H1 (cell line): ENCODE results near the gene STEAP1B. TPM values are rescaled to one million over a fixed set of nuclear protein-coding genes. Genes with fewer than 3 reads are reported as not detected.

Experiments used
- CTCF ChIA-PET: fragments of 300-600 bp; sonication (Branson Sonifier 250); formaldehyde crosslinking; loops from one replicate; lab custom pipeline; 2021; ENCODE audit not compliant: partially characterized antibody; lab: Charles Lee
- POLR2A ChIA-PET: fragments of 300-600 bp; sonication (Branson Sonifier 250); formaldehyde crosslinking; loops from one replicate; lab custom pipeline; 2021; ENCODE audit warnings: inconsistent platforms; ENCODE audit not compliant: partially characterized antibody; lab: Charles Lee
- DNase-seq, 2 experiments: peaks; one replicate each; pipeline versions ENCODE4 v3.0.0 to v3.0.0-alpha.2; 2010 to 2022; ENCODE audit warnings: low spot score in 2 of 2, low read depth in 1 of 2, mixed read lengths in 1 of 2
- FAIRE-seq: peaks from 2 replicates; lab custom pipeline; 2011; peaks lifted over from hg19 to GRCh38; lab: Jason Lieb, UNC
- H2AFZ ChIP-seq: 2 replicates; pipeline ENCODE4 v1.8.1; 2012; ENCODE audit warnings: low read length, inconsistent platforms
- H2AK5ac ChIP-seq: 2 replicates; pipeline ENCODE4 v1.6.1; 2013; ENCODE audit warnings: low read depth, low read length
- H2BK120ac ChIP-seq: replicated peaks from 2 replicates; pipeline ENCODE3; 2013; ENCODE audit warnings: low read depth, low read length, inconsistent platforms
- H2BK12ac ChIP-seq: 2 replicates; pipeline ENCODE4 v1.6.1; 2013; ENCODE audit warnings: low read depth, low read length
- H2BK15ac ChIP-seq: 2 replicates; pipeline ENCODE4 v1.6.1; 2013; ENCODE audit warnings: low read length
- H2BK20ac ChIP-seq: 2 replicates; pipeline ENCODE4 v1.6.1; 2013; ENCODE audit warnings: low read length
- H2BK5ac ChIP-seq: 2 replicates; pipeline ENCODE4 v1.6.1; 2013; ENCODE audit warnings: low read depth, low read length
- H3K14ac ChIP-seq: 2 replicates; pipeline ENCODE4 v1.6.1; 2013; ENCODE audit warnings: inconsistent platforms; ENCODE audit not compliant: insufficient read length
- H3K18ac ChIP-seq: 2 replicates; pipeline ENCODE4 v1.6.1; 2013; ENCODE audit warnings: low read length; ENCODE audit errors: extremely low read depth
- H3K23ac ChIP-seq: 2 replicates; pipeline ENCODE4 v1.6.1; 2013; ENCODE audit warnings: inconsistent platforms; ENCODE audit not compliant: insufficient read length
- H3K23me2 ChIP-seq: 2 replicates; pipeline ENCODE4 v1.6.1; 2013; ENCODE audit warnings: low read depth, low read length
- H3K27ac ChIP-seq: 2 replicates; pipeline ENCODE4 v1.6.1; 2011; ENCODE audit warnings: low read depth, low read length, inconsistent platforms
- H3K27me3 ChIP-seq, 4 experiments: replicated peaks in 1 of 4; 1 replicate in 1 of 4; 2 replicates in 3 of 4; pipeline versions ENCODE4 v1.6.1 to v1.8.1; 2011 to 2013; ENCODE audit warnings: low read length in 3 of 4, mild to moderate bottlenecking in 3 of 4, inconsistent platforms in 2 of 4, mixed read lengths in 2 of 4, moderate library complexity in 1 of 4; ENCODE audit not compliant: control insufficient read depth in 3 of 4, insufficient read depth in 3 of 4; ENCODE audit errors: extremely low read depth in 1 of 4
- H3K36me3 ChIP-seq, 4 experiments: 2 replicates each; pipeline versions ENCODE4 v1.6.1 to v1.8.1; 2011 to 2013; ENCODE audit warnings: mild to moderate bottlenecking in 4 of 4, low read length in 3 of 4, moderate library complexity in 2 of 4, control low read depth in 1 of 4, inconsistent platforms in 1 of 4; ENCODE audit not compliant: insufficient read depth in 4 of 4, control insufficient read depth in 2 of 4
- H3K4ac ChIP-seq: replicated peaks from 2 replicates; pipeline ENCODE3; 2013; ENCODE audit warnings: low read length, low read depth, mixed read lengths, inconsistent platforms; ENCODE audit not compliant: insufficient read length
- H3K4me1 ChIP-seq, 4 experiments: replicated peaks in 1 of 4; 1 replicate in 1 of 4; 2 replicates in 3 of 4; pipeline versions ENCODE4 v1.6.1 to v1.8.1; 2011 to 2013; ENCODE audit warnings: low read length in 3 of 4, inconsistent platforms in 2 of 4, mixed read lengths in 1 of 4; ENCODE audit not compliant: insufficient read depth in 4 of 4, control insufficient read depth in 3 of 4
- H3K4me2 ChIP-seq, 2 experiments: 2 replicates each; pipeline versions ENCODE4 v1.6.1 to v1.8.1; 2011 to 2013; ENCODE audit warnings: low read depth in 2 of 2, low read length in 2 of 2, control low read depth in 1 of 2, inconsistent platforms in 1 of 2, mild to moderate bottlenecking in 1 of 2; ENCODE audit not compliant: insufficient read depth in 1 of 2
- H3K4me3 ChIP-seq, 4 experiments: fragments of 200-600, 300-600 bp in 1 of 4; sonication (generic), shearing (Covaris generic), sonication (Bioruptor Twin) in 1 of 4; 2 replicates each; pipeline versions ENCODE4 v1.5.1 to v1.8.1; 2011 to 2016; ENCODE audit warnings: low read length in 4 of 4, low read depth in 3 of 4, control low read depth in 2 of 4, inconsistent platforms in 2 of 4, mild to moderate bottlenecking in 2 of 4, mixed read lengths in 1 of 4, moderate library complexity in 1 of 4; ENCODE audit not compliant: insufficient read depth in 2 of 4; ENCODE audit errors: extremely low read depth in 1 of 4
- H3K56ac ChIP-seq: replicated peaks from 2 replicates; pipeline ENCODE3; 2013; ENCODE audit warnings: low read depth, mild to moderate bottlenecking, mixed read lengths, low read length, inconsistent platforms; ENCODE audit not compliant: insufficient read length
- H3K79me1 ChIP-seq: 2 replicates; pipeline ENCODE4 v1.6.1; 2013; ENCODE audit warnings: low read depth, low read length, control low read depth
- H3K79me2 ChIP-seq, 2 experiments: 2 replicates each; pipeline versions ENCODE4 v1.6.1 to v1.8.1; 2012 to 2013; ENCODE audit warnings: low read length in 2 of 2, mild to moderate bottlenecking in 2 of 2, inconsistent platforms in 1 of 2; ENCODE audit not compliant: insufficient read depth in 2 of 2, control insufficient read depth in 1 of 2
- H3K9ac ChIP-seq, 4 experiments: replicated peaks in 1 of 4; 1 replicate in 1 of 4; 2 replicates in 3 of 4; pipeline versions ENCODE4 v1.6.1 to v1.8.1; 2011 to 2013; ENCODE audit warnings: low read depth in 3 of 4, low read length in 3 of 4, control low read depth in 2 of 4, mild to moderate bottlenecking in 2 of 4, moderate library complexity in 2 of 4, inconsistent platforms in 1 of 4; ENCODE audit errors: extremely low read depth in 1 of 4
- H3K9me3 ChIP-seq, 2 experiments: 2 replicates each; pipeline versions ENCODE4 v1.6.1 to v1.8.1; 2012 to 2013; ENCODE audit warnings: mild to moderate bottlenecking in 2 of 2, moderate library complexity in 2 of 2, control low read depth in 1 of 2, inconsistent platforms in 1 of 2, low read depth in 1 of 2, low read length in 1 of 2, mixed read lengths in 1 of 2; ENCODE audit not compliant: insufficient read depth in 2 of 2
- H4K20me1 ChIP-seq, 2 experiments: replicated peaks in 1 of 2; 2 replicates each; pipeline versions ENCODE3 to v1.8.1; 2011 to 2013; ENCODE audit warnings: inconsistent platforms in 2 of 2, low read length in 2 of 2, mild to moderate bottlenecking in 1 of 2; ENCODE audit not compliant: insufficient read depth in 2 of 2, control insufficient read depth in 1 of 2
- H4K5ac ChIP-seq: 2 replicates; pipeline ENCODE4 v1.6.1; 2013; ENCODE audit warnings: low read length, low read depth, mixed read lengths, inconsistent platforms; ENCODE audit not compliant: insufficient read length
- H4K8ac ChIP-seq: 2 replicates; pipeline ENCODE4 v1.8.0; 2013; ENCODE audit warnings: mild to moderate bottlenecking, moderate library complexity, low read length, inconsistent platforms; ENCODE audit not compliant: insufficient read depth; ENCODE audit errors: extremely low read depth
- H4K91ac ChIP-seq: replicated peaks from 2 replicates; pipeline ENCODE3; 2013; ENCODE audit warnings: low read length, mixed read lengths, inconsistent platforms; ENCODE audit not compliant: insufficient read length
- EZH2 ChIP-seq: fragments of 200-600 bp; sonication (generic); IDR thresholded peaks from 2 replicates; pipeline ENCODE4 v1.7.1; 2012; ENCODE audit warnings: low read depth, mild to moderate bottlenecking, moderate library complexity, low read length, inconsistent platforms; ENCODE audit not compliant: severe bottlenecking
- FOSL1 ChIP-seq: IDR thresholded peaks from 2 replicates; pipeline ENCODE4 v1.6.1; 2011; ENCODE audit warnings: mild to moderate bottlenecking, low read depth, low read length, moderate library complexity; ENCODE audit not compliant: insufficient read depth
- GABPA ChIP-seq: IDR thresholded peaks from 2 replicates; pipeline ENCODE4 v1.6.1; 2011; ENCODE audit warnings: mild to moderate bottlenecking, low read length, moderate library complexity, borderline replicate concordance; ENCODE audit not compliant: insufficient read depth
- GTF2F1 ChIP-seq: IDR thresholded peaks from 2 replicates; pipeline ENCODE4 v1.6.1; 2012; ENCODE audit warnings: low read depth, low read length, improper control_type of control experiment, borderline replicate concordance
- JUND ChIP-seq: IDR thresholded peaks from 2 replicates; pipeline ENCODE4 v1.6.1; 2011; ENCODE audit warnings: mild to moderate bottlenecking, improper control_type of control experiment, low read length
- MAFK ChIP-seq: IDR thresholded peaks from 2 replicates; pipeline ENCODE4 v1.6.1; 2012; ENCODE audit warnings: low read depth, mild to moderate bottlenecking, improper control_type of control experiment, low read length
- RAD21 ChIP-seq, 2 experiments: IDR thresholded peaks in 1 of 2; conservative IDR thresholded peaks in 1 of 2; 2 replicates each; pipeline ENCODE4 v1.6.1; 2011; ENCODE audit warnings: low read depth in 2 of 2, low read length in 2 of 2, improper control_type of control experiment in 1 of 2, inconsistent platforms in 1 of 2, mild to moderate bottlenecking in 1 of 2, moderate library complexity in 1 of 2
- RXRA ChIP-seq: IDR thresholded peaks from 2 replicates; pipeline ENCODE4 v1.6.1; 2011; ENCODE audit warnings: low read depth, mild to moderate bottlenecking, low read length, moderate library complexity; ENCODE audit not compliant: insufficient read depth
- SIN3A ChIP-seq, 2 experiments: IDR thresholded peaks in 1 of 2; conservative IDR thresholded peaks in 1 of 2; 2 replicates each; pipeline ENCODE4 v1.6.1; 2011 to 2012; ENCODE audit warnings: low read length in 2 of 2, improper control_type of control experiment in 1 of 2, low read depth in 1 of 2, mild to moderate bottlenecking in 1 of 2
- SRF ChIP-seq: IDR thresholded peaks from 2 replicates; pipeline ENCODE4 v1.6.1; 2011; ENCODE audit warnings: mild to moderate bottlenecking, low read depth, low read length, moderate library complexity
- TAF1 ChIP-seq: IDR thresholded peaks from 2 replicates; pipeline ENCODE4 v1.6.1; 2011; ENCODE audit warnings: mild to moderate bottlenecking, low read depth, low read length
- TCF12 ChIP-seq: IDR thresholded peaks from 2 replicates; pipeline ENCODE4 v1.6.1; 2011; ENCODE audit warnings: low read depth, mild to moderate bottlenecking, low read length
- WGBS, 2 experiments: shearing (Covaris generic) in 1 of 2; methylation state at CpG; one replicate each; pipeline versions ENCODE4 v1.1.6 to v1.1.7; 2013 to 2015; ENCODE audit warnings: low lambda C conversion rate in 2 of 2, mixed read lengths in 2 of 2, inconsistent platforms in 1 of 2, low coverage in 1 of 2, missing lambda C conversion rate in 1 of 2; ENCODE audit not compliant: insufficient replicate concordance in 2 of 2, insufficient coverage in 1 of 2, insufficient read length in 1 of 2; ENCODE audit errors: extremely low coverage in 1 of 2, missing lambda C conversion rate in 1 of 2; 5-methylcytosine and 5-hydroxymethylcytosine counted together
- polyA plus RNA-seq, 7 experiments: library from polyadenylated mRNA; depleted of rRNA in 3 of 7; stranded (reverse) in 5 of 7; unstranded in 2 of 7; fragments of >200 nt in 5 of 7; fragments of 200-250 nt in 2 of 7; gene quantifications; 1 replicate in 5 of 7; 2 replicates in 1 of 7; 4 replicates in 1 of 7; pipeline versions ENCODE4 v1.2.1 to v1.2.3, GENCODE V29; 2011 to 2013; ENCODE audit warnings: missing spikeins in 2 of 7, mixed read lengths in 2 of 7
- total RNA-seq: library from RNA; stranded (reverse); fragmentation: NEBNext Ultra II Directional; extraction: Animal tissue kit (Norgen Biotek cat#: 25700); gene quantifications from 2 replicates; pipeline ENCODE4 v1.2.1, GENCODE V29; 2021

STEAP1B gene
- total and polyA plus RNA-seq, 2 of the 8 experiments (the other 6 are each of a cell fraction or from before 2014, with no cell fraction given): 5.4 to 8.7 TPM

DNA sequence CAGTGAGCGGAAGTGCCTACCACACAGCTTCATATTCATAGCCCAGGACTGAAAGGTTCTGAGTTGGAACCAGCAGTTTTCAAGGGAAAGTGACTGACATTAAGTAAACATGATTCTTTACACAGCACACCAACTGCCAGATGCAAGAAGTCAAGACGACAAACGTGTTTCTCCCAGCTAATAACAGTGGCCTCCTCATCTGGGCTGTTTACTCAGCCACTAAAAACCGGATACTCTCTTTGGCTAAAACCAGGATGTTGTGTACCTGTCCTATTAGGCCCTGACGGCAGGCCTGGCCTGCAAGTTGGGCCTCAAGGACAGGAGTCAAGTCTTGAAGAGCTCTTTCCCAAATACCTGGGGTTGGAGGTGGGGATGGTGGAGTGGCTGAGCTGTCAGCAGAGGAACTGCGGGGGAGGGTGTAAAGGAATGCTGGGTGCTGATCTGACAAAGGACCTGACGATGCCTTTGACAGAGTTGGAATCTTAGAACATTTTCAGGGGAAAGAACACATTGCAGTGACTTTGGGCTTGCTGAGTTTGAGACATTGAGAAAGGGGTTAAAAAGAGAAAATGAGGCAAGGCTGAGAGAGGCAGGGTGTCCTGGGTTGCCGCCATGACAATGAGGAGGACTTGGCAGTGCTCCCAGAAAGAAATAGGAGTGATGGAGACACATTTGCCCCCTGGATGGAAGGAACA, 57.7 kb downstream of the STEAP1B start:
- H3K9ac ChIP-seq: no peak overlapping the region
- H3K79me1 ChIP-seq: no peaks in the 10 kb centered on the region
- H2BK120ac ChIP-seq: no peak overlapping the region
- H4K8ac ChIP-seq: no peak overlapping the region
- no peak overlapping the region for H3K4me2 ChIP-seq
- H4K5ac ChIP-seq: no peak overlapping the region
- DNase-seq (no peak), FAIRE-seq (no peak)
- peak overlapping the region; percentile 38; the same call in 1 of the 2 replicates for H2BK5ac ChIP-seq
- no peaks in the 10 kb centered on the region for H4K20me1 ChIP-seq
- H2BK12ac ChIP-seq: peak overlapping the region; percentile 55; the same call in 1 of the 2 replicates
- H2AK5ac ChIP-seq: no peak overlapping the region
- TF ChIP-seq RXRA: no peak
- TF ChIP-seq JUND: no peak
- TF ChIP-seq EZH2: no peak
- TF ChIP-seq GABPA: no peak
- TF ChIP-seq SRF: no peak
- TF ChIP-seq MAFK: no peak
- no peak for TF ChIP-seq SIN3A (conservative IDR thresholded peaks at IDR 0.05 in 1 of 2, IDR thresholded peaks at IDR 0.05 in 1 of 2; ENCODE audit: low read depth in 1 of 2, low read length in 2 of 2)
- no peak for TF ChIP-seq FOSL1
- no peak for TF ChIP-seq GTF2F1
- TF ChIP-seq RAD21 (IDR thresholded peaks at IDR 0.05 in 1 of 2, conservative IDR thresholded peaks at IDR 0.05 in 1 of 2; ENCODE audit: low read depth in 2 of 2, low read length in 2 of 2): no peak
- no peak for TF ChIP-seq TAF1
- no peak for TF ChIP-seq TCF12
- CTCF ChIA-PET: interaction anchor here (0.6 to 2.4 kb wide), 6 partner anchors 10 to 444 kb away, joined by 4 to 20 read pairs (median 5); no protein-coding TSS in a partner anchor
- H2BK15ac ChIP-seq: peak overlapping the region; percentile 63; the same call in 1 of the 2 replicates
- no peak overlapping the region for H4K91ac ChIP-seq
- no peaks in the 10 kb centered on the region for H3K23me2 ChIP-seq
- no peaks in the 10 kb centered on the region for H3K9me3 ChIP-seq
- H3K23ac ChIP-seq: no peak overlapping the region
- WGBS, 2 experiments: 65% methylated on average over 8 of the region's 8 CpGs; no CpG with 5 or more reads in 1 of the 2 experiments
- no peak overlapping the region for H3K4me3 ChIP-seq
- peaks cover 0 to 10% (median 2%) of the 10 kb centered on the region in 4 experiments; a peak in 2 of 7 replicates for H3K4me1 ChIP-seq
- 0 out of 2 replicates have a peak overlapping the region, but pooled peaks have one; percentile 25 for H3K18ac ChIP-seq
- no peak overlapping the region for H3K14ac ChIP-seq
- no peaks in the 10 kb centered on the region for H3K27me3 ChIP-seq
- no peak overlapping the region for H3K4ac ChIP-seq
- no peak overlapping the region for H3K56ac ChIP-seq
- H3K36me3 ChIP-seq: no peaks in the 10 kb centered on the region
- no peak overlapping the region for H2AFZ ChIP-seq
- POLR2A ChIA-PET: interaction anchor here (0.8 to 1.2 kb wide), 2 partner anchors 10 to 147 kb away, joined by 3 to 4 read pairs; no protein-coding TSS in a partner anchor
- no peak overlapping the region for H2BK20ac ChIP-seq
- no peaks in the 10 kb centered on the region for H3K79me2 ChIP-seq
- no peak overlapping the region for H3K27ac ChIP-seq
